HG03457 (cell line): Measurements from ENCODE around the gene PTPRE.
A peak's percentile ranks its signal among the peaks of the same experiment; 100 is the strongest.

ENCODE experiments used
- ATAC-seq: cut with Tn5 transposase; IDR thresholded peaks from one replicate; pipeline ENCODE4 v1.9.1; 2021; ENCODE audit warnings: moderate number of reproducible peaks; ENCODE audit not compliant: unreplicated experiment

The PTPRE gene

DNA sequence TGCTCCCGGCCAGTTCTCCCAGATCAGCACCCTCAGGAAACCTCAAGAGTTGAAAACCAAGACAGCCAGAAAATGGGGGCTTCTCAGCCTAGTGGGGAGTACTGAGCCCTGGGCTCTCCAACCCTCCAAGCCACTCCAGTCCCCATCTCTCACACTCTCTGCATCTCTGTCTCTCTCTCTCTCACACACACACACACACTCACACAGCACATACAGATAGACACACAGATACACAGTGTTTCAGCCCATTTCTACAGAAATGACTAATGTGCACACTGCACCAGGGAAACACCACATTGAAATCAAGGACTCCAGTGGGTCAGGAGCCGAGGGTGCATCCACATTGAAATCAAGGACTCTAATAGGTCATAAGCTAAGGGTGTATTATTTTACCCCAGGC lies 111.8 kb downstream of the PTPRE start:
- ATAC-seq, result no peak

DNA sequence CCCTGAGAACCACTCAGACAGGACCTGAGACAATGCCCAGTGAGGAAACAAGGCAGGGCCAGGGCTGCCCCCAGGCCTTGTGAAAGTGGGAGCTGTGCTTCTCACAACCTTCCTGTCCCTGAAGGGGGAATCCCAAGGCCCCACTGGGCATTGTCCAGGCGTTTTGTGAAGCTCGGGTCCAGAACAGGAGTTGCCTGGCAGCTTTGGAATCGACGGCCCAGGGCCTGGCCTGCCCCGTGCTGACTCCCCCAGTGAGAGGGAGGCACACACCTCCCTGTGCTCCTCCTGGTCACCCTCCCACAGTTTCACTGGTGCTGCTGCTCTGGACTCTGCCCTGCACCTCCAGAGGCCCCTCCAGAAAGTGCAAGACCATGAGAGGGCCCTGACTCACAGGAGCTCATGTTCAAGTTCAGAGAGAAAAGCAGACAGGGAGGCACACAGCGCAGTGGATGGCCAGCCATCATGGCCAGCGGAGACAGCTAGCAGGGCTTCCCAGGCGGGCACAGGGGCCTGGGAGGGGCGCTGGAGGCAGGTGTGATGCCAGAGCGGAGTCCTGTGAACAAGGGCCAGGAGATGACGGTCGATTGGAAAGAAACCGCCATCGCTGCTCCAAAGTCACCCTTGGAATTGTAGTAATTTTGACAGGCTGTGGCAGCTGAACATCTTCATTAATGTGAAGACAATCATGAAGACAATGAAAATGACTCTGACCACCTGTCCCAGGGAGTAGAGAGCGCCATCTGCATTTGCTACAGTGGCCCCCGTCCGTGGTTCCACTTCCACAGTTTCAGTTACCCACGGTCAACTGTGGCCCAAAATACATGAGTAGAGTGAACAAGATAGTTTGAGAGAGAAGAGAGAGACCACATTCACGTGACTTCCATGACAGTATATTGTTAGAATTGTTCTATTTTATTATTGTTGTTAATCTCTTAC lies 115.6 kb downstream of the PTPRE start:
- ATAC-seq, result no peak

DNA sequence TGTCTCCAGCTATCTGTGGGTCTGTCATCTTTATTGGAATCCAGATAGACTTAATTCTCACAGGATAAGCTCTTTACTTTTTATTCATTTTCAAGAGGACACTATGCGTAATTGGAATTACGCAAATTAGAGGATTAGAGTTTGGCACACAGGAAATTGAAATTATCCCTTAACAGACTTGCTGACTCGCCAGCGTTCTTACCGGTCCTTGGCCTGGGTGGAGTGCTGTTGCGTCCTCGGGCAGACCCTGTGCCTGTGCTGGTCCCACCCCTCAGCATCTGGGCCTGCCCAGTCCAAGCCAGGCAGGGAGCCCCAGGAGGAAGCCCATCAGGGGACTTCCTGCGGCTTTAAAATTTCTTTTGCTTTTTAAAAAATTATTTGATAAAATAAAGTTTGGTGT lies 117.5 kb downstream of the PTPRE start:
- no peak for ATAC-seq

DNA sequence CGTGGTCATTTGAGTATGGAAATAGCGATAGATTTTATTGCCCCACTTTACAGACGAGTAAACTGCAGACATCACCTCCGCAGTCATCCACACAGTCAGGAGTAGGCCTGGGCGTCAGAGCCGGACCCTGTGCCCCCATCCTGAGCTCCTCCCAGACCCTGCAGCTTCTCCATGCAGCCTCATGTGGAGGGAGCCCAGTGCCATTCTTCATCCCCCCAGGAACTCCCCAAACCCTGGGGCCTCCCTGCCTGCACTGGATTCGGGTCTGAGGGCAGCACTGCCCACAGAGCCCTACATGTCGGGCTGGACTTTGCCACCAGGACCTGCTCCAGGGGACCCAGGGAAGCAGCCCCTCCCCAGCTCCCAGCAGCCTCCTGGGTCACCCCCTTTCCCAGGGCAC lies 118.5 kb downstream of the PTPRE start:
- no peak for ATAC-seq

DNA sequence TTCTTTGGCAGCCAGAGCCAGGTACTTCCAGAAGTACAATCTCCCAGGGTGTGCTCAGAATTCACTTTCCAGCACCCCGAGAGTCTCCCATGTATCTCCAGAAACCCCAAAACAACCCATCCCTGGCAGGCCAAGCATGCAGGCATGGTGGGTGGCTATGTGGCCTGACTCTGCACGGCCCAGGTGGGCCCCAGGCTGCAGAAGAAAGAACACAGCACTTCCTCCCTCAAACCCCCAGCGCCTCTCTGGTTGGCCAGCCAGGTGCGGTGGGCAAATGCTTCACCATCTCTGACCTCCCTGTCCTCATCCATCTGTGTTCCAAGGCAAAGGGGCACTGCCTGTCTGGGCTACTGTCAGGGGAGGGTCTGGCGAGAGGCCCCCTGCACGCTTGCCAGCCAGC lies 119.0 kb downstream of the PTPRE start:
- no peak for ATAC-seq

DNA sequence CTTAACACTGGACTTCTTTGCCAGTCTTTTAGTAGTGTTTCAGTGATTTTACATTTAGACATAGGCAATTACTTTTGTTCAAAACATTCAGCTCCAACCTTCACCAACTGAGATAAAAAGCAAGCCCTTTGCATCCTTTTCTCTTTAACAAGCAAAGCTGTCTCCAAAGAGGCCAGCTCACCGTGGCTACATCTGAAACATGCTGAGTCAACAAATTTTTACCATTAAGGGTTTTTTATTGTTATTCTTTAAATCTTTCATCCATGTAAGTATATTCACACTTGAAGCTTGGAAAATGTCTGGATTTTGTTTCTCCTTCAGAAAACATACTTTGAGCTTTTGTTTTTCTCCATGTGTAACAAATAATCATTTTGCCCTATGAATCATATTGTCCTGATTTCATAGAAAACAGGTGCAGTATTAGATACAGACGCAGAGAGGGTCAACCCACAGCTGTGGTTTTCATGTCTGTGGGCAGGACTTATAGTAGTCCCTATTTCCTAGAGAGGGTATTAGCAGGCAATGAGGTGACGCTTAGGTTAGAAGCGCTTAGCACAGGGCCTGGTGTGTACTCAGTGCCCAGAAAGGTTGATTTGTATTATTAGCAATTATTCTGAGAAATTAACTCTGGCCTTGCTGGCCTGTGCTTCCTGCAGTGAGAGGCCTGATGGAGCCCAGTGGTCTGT lies 119.9 kb downstream of the PTPRE start:
- ATAC-seq, result no peak

DNA sequence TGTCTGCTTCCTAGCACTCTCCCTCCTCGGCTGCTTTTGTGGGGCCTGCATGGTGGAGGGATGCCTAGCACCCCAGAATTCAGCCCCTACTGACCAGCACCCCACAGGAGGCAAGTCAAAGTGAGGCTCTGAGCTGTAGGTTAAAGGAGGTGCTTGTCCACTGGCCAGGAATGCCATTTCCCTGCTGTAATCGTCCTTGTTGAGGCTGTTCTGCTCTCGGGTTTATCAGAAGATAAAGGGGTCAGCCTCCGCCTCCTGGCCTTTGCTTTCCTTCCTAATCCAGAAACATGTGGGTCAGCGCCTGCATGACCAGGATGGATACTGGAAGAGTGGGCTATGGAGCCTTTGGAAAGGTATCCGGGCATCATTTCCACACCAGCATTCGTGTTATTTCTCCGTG lies 120.4 kb downstream of the PTPRE start:
- no peak for ATAC-seq

DNA sequence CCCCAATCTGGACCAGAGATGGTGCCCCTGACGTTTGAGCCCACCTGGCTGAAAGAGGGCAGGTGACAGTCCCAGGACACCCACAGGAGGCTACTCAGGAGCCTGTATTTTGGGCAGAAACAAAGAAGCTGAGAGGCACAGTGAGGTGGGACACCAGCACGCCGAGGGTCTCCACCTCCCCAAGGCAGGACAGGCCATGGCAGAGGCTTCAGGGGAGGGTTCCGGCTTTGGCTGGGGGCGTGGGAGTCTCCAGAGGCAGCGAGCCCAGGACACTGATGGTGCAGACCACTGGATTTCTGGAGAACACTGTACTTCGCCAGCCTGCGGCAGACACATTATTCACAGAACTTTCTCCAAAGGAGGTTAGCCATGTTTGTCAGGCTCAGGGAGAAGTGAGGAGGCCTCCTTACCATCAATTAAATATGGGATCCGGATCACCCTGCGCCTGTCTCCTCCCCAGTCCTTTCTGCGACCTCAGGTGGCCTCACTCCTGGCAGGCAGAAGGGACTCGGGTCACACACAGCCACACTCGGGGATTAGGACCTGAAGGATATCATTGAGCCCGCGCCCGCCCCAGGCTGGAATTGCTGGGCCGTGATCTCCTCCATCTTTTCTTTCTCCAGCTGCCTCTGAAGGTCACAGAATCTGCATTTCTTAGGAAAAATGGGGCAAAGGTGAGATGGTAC lies 121.1 kb downstream of the PTPRE start:
- ATAC-seq, result no peak

DNA sequence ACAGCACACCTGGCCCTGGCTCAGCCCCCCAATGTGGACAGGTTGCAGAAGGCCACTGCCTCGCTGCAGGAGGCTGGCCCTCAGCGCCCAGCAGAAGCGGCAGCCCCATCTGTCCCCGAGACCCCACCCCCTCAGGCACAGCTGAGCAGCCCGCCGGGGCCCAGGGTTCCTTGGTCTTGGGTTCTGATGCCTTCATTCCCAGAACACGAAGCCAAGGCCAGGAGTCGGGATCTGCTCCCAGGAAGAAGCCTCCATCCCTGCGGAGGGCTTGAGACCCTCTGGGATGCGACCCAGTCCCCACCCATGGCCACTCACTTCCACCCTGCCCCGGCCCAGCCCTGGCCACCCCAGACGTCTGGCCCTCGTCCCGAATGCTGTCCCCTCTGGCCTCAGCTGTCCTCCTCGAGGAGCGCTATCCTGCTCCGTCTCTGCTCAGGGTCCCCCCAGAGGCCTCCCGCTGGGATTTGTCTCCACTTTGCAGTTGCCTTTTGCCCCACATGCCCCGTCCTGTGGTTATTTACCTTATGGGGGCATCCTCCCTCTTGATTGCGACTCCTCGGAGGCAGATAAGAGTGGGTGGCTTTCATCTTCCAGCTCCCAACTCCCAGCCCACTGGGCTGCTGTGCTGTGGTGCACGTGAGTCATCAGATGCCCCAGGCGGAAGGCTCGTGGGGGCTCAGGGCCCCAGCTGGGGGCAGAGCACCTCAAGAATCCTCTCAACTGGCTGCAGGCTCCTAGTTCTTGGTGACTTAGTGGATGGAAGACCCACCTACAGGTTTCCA lies 121.8 kb downstream of the PTPRE start:
- no peak for ATAC-seq

DNA sequence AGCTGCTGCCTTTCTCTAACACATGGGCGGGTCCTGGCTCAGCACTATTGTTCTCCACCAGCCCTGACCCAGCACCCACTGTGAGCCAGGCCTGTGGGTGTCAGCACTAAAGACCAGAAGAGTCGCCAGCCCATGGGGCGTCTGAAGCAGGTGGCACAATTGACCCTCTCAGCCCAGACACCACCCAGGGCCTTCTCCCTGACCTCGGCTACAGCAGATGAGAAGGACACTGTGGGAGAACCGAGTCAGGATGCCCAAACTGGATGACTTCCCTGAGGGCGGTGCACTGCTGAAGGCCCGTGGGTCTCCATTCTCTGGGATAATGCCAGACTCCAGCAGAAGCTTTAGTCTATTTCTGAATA lies 122.4 kb downstream of the PTPRE start:
- no peak for ATAC-seq

DNA sequence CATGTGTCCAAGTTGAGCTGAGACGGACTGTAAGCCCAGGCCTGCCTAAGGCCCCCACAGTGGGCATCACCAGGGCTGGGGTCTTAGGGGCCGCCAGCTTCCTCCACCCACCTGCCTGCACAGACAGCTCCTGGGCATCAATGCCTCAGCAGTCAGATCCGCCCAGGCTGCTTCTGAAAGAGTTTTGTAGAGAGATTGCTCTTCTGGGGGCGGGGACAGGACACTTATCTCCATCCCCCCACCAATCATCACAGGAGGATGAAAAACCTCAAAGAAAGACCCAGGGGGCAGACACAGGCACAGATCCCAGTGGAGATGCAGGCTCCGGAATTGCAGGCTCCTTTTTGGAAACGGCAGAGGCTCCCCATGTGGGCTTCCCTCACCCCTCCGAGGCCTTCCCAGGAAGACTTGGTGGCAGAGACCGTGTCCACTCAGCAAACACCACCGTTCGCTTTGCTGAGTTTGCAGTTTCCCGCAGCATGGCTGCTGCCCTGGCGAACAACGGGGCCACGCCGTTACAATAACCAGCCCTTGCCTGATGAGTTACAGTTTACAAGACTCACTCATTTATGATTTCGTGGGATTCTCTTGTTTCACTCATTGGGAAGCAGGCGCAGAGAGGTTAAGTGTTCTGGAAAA lies 122.9 kb downstream of the PTPRE start:
- no peak for ATAC-seq

DNA sequence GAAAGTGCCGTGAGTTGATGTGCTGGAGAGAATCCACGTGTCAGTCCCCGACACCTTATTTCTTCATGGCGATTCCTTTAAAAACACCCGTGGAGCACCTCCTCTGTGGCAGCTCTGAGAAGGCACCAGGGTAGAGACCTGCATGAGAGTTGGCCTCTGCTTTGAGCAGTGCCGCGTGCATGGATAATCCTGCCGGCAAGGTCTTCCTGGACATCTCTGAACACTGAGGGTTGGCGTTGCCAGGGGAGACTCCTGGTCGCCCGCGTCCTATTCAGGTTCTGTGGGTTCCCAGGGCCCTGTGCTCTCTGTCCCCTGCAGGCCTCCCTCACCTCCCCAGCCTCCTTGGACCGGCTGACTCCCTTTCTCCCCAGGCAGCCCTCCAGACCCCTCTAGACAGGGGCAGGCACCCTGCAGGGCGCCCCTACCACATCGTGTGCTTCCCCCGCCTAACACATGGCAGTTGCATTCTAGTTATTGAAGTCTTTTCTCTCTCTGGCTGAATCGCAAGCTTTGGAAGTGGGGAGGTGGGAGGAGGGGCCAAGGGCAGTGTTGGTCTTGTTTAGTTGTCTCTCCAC lies 123.7 kb downstream of the PTPRE start:
- no peak for ATAC-seq

DNA sequence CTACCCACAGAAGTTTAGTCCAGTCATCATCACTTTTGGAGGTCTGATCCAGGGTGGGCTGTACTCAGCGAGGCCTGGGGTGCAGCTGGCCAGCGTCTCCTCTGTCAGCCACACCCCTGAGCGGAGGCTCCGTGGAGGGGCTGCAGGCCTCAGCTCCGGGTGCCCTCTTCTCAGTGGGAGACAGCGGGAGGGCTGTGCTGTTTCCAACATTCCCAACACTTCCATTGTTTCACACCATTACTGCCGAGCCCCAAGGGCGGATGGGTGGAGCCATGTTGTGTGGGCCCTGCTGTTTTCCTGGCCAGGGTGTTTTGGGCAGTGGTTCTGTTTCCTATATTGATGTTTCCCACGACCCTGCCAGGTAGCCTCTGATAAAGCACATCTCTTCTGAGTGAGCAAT lies 124.3 kb downstream of the PTPRE start:
- ATAC-seq, result no peak

DNA sequence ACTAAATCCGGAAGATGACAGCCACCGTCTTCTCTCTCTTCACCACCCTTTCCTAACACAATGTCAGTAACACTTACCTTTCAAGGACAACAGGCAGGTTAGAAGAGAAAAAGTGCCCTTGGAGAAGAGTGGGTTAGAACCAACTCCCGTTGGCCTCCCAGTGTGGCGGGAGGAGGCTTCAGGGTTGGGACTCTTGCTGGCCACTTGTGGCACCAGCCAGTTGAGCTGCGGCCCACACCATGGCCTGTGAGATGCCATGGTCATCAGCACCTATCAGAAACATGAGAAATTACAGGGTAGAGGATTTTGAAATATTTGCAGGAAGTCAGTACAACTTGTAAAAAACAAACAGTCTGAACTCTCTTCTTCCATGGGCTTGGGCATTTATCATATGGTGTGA lies 125.6 kb downstream of the PTPRE start:
- no peak for ATAC-seq

DNA sequence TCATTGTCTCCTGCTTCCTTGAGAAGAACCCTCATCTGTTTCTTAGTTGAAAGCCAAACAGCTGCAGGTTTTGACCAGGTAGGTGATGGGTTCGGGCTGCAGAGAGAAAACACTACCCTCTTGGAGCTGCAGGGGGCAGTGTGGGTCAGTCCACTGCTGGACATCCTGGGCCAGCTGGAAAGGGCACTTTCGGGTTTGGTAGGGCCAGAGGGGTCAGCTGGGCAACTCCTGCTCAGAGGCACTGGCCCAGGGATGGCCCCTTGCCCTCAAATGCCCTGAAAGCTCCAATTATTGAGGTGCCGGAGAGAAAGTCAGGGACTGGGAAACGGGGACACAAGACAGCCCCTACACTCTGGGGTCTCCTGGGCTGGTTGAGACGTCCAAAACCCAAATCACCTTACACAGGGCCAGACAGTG lies 128.7 kb downstream of the PTPRE start:
- ATAC-seq, result peak; percentile 63

DNA sequence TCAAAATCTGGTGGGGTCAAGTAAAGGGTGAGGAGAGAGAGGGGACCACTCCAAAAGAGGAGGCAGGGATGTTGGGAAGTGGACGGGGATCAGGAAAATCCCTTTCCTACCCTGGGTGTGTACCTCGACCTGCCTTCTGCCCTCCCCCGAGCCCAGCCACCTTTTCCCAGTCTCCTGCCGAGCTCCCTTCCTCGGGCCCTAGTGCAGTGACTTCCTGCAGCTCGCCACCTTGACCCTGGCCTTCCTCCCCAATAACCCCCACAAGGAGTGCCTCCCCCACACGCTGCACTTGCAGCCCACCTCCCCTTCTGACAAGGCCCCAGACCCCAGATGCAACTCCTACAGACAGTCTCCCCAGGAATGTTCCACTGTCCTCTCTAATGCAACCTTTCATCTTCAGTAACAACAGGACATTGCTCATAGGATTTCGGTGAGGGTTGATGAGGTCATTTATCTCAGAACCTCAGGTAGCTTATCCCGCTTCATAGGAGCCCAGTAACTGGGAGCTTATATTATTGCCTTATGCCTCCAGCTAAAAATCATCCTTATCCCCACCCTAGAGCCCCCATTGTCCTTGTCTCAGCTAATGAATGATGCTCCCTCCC lies 129.2 kb downstream of the PTPRE start:
- no peak for ATAC-seq

DNA sequence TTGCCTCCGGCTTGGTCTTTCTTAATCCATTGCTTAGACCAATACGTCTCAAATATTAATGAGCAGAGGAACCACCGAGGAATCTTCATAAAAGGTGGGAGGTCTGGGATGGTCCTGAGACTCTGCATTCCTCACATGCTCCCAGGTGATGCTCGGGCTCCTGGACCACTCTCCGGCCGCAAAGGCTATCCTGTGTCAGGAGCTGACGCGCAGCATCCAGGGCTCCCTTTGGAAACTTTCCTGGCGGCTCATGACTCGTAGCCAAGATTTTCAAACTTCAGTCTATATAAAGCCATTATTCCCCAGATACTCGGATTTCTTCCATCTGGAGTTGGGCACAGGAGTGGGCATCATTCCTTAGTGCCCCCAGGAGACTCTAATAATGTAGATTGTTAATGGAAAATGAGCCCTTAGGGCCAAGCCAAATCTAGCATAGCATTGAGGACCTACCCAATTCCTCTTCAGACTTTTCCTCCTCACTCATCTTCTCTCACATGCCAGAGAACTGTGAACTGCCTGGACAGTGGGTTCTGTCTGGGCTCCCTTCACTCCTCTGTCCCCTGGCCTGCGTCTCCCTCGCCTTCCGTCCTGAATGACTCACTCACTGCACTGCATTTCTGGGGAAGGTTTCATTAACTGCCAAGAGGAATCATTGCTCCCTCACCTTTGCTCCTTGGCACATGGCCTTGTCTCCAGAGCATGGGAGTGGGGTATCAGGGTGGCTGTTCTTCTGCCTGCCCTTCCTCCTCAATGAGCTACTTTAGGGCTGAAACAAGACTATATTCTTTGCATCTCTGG lies 130.0 kb downstream of the PTPRE start:
- ATAC-seq, result no peak

DNA sequence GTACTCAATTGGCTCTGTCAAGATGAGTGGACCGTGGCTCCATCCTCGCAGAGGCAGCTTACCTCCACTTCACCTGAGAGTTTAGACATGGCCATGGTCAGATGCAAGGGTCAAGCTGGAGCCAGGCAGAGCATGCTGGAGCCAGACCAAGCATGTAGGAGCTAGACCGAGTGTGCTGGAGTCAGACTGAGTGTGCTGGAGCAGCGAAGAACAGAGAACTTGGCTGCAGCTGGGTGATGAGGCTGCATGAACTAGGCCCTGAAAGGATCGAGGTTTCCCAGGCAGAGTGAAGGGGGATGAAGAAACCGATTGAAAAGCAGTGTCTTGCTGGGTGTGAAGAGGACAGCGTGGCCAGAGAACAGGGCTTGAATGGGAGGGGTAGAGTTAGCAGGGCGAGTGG lies 133.2 kb downstream of the PTPRE start:
- ATAC-seq, result no peak

DNA sequence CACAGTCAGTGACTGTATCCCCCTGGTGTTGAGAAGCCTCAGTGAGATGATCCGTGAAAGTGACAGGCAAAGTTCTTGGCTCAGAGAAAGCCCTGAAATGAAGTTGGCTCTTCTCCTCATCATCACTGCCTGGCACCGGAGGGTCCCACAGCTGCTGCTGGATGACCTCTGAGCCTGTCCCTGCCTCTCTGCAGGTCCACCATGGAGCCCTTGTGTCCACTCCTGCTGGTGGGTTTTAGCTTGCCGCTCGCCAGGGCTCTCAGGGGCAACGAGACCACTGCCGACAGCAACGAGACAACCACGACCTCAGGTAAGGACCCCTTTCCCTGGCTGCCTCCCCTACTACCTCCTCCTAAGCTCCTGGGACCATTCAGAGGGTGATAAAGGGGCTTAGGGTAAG lies 133.8 kb downstream of the PTPRE start:
- no peak for ATAC-seq
